Ureter (tissue), 1 donor: ENCODE measurements around the gene GRPEL1. TPM values are rescaled to one million over a fixed set of nuclear protein-coding genes. Genes with fewer than 3 reads are reported as not detected.
"Not testable (repeated sequence)": the region's sequence is repeated elsewhere in the genome, so short reads cannot be mapped to it uniquely, and the experiment has no call there.

Experiments
- DNase-seq: peaks from one replicate; pipeline ENCODE4 v3.0.0-alpha.2; 2020; ENCODE audit warnings: low spot score
- total RNA-seq: library from RNA; stranded (reverse); gene quantifications from one replicate; pipeline ENCODE4 v1.2.4, GENCODE V29; 2023
- donor health status: DM: yes; HTN: yes; CAD: no.

GRPEL1 gene
- total RNA-seq: 35.1 TPM

GRCh38 chr4:7067452-7068278, at the start of gene GRPEL1:
GRPEL1 (minus strand) TSS chr4:7068064; CDS start chr4:7068032, 32 bp downstream.
- DNase-seq: peak; percentile 100

- DNase-seq: no peak
Measured at GRCh38 chr4:7116705-7117104, 48.8 kb upstream of the GRPEL1 start.

GRCh38 chr4:7115557-7116340, 47.9 kb upstream of the GRPEL1 start:
- no peak for DNase-seq

- no peak for DNase-seq
Measured at GRCh38 chr4:7112656-7113055, 44.8 kb upstream of the GRPEL1 start.

- DNase-seq: no peak
Measured at GRCh38 chr4:7111441-7111840, 43.6 kb upstream of the GRPEL1 start.

- DNase-seq: no peak
Measured at GRCh38 chr4:7110546-7110945, 42.7 kb upstream of the GRPEL1 start.

GRCh38 chr4:7109169-7109568, 41.3 kb upstream of the GRPEL1 start:
- no peak for DNase-seq

- DNase-seq: no peak
Measured at GRCh38 chr4:7108660-7109059, 40.8 kb upstream of the GRPEL1 start.

- no peak for DNase-seq
Measured at GRCh38 chr4:7108046-7108625, 40.3 kb upstream of the GRPEL1 start.

- DNase-seq: no peak
Measured at GRCh38 chr4:7107166-7107905, 39.5 kb upstream of the GRPEL1 start.

GRCh38 chr4:7105276-7105675, 37.4 kb upstream of the GRPEL1 start:
- DNase-seq: no peak

GRCh38 chr4:7104366-7105031, 36.6 kb upstream of the GRPEL1 start:
- DNase-seq: no peak

GRCh38 chr4:7103607-7104365, 35.9 kb upstream of the GRPEL1 start:
- peak; percentile 76 for DNase-seq

GRCh38 chr4:7103031-7103606, 35.3 kb upstream of the GRPEL1 start:
- peak; percentile 91 for DNase-seq

- DNase-seq: not testable (repeated sequence)
Measured at GRCh38 chr4:7102516-7102909, 34.6 kb upstream of the GRPEL1 start.

GRCh38 chr4:7101692-7102515, 34.0 kb upstream of the GRPEL1 start:
- DNase-seq: peak; percentile 80

- no peak for DNase-seq
Measured at GRCh38 chr4:7096236-7096635, 28.4 kb upstream of the GRPEL1 start.

- DNase-seq: no peak
Measured at GRCh38 chr4:7095611-7096155, 27.8 kb upstream of the GRPEL1 start.

GRCh38 chr4:7094916-7095315, 27.1 kb upstream of the GRPEL1 start:
- DNase-seq: no peak
